SHP77 treated with DMSO at 0.1 percent for 48 hours (cell line): ENCODE measurements around the gene WWOX.

Experiments used
- DNase-seq: peaks from one replicate; lab custom pipeline; 2025; lab: John Stamatoyannopoulos, UW

WWOX gene

DNA sequence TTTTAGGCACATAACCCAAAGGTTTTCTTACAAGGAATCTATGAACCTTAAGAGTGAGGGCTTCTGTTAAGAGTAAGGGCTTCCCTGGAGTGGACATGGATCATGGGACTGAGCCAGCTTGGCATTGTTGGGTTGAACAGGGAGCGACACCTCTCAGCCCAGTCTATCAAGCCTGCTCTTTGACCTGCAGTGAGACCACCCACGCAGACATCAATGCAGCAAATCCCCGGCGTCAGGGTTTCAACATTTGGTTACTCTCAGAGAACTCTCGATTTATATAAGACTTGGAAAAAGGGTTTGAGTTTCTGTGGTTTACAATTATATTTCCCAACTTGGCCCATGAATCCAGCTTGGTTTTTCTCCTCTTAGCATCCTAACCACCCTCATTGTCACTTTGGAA, 299.9 kb downstream of the WWOX start:
- DNase-seq, result no peak

DNA sequence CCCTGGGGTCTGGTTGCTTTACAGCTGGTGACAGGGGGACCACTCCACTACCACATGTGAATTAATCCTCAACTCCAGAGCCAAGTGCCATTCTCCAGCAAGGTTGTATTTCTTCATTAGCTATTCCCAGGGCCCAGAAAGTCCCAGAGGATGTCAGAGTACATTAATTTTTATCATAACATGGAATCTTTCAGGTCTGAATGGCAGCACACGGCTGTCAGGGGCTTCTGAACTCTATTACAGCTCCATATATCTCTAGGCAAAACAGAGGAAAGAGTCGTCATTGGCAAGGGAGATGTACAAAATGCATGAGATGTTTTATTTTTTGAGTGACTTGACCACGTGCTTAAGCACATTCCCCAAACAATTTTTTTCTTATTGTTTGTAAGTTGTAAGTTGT, 303.4 kb downstream of the WWOX start:
- no peak for DNase-seq

GRCh38 chr16:78405040-78405439, 305.6 kb downstream of the WWOX start:
- DNase-seq, result no peak

GRCh38 chr16:78405833-78406232, 306.4 kb downstream of the WWOX start:
- DNase-seq, result no peak

- no peak for DNase-seq
Measured at GRCh38 chr16:78407191-78407590, 307.7 kb downstream of the WWOX start.

- no peak for DNase-seq
Measured at GRCh38 chr16:78413651-78414050, 314.2 kb downstream of the WWOX start.

GRCh38 chr16:78415013-78415412, 315.6 kb downstream of the WWOX start:
- no peak for DNase-seq

DNA sequence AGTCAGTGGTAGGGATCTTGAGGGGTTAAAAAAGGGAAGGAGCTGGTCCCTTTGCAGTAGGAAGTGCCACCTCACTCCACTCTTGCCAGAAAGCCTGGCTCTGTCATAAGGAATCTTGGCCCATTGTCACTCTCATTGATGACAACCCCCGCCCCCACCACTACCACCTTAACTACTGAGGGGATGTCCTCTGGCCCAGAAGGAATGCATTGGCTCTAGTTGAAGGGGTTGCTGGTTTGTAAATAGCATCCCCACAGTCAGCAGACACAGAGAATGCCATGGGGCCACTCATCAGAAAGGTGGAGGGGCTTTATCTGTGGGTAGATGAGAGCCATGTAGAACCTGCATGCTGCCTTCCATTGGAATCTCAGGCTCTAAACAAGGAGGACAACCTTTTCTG, 316.2 kb downstream of the WWOX start:
- DNase-seq, result no peak

DNA sequence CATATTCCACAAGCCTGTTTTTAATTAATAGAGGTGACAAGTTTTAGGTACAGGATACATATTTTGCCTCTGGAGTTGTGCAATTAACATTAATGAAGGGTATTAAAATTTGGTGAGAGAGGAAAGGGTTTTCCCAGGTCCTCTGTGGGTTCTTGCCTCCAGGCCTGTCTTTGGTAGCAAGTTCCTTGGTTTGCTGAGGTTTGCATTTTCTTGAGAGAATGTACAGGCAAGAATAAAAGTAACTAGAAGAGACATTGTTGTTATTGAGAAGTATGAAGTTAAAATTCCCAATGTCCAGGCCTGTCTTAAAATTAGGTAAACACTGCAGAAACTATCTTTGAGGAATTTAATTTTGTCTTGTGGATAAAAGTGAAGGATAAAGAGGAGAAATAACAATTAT, 316.9 kb downstream of the WWOX start:
- no peak for DNase-seq

DNA sequence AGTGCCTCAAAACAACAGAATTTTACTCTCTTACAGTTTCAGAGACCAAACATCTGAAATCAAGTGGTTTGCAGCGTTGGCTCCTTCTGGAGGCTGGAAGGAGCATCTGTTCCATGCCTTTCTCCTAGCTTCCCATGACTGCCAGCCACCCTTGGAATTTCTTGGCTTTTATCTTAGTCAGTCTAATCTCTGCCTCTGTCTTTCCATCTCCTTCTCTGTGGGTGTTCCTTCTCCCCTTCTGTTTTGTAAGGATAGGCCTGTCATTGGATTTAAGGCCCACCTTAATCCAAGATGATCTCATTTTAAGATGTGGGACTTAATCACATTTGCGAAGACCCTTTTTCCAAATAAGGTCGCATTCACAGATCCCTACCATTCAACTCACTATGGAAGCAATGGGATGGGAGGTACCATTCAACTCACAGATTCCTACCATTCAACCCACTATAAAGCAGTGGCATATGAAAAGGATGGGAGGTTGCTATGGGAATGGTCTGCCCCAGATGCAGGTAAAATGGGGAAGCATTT, 321.8 kb downstream of the WWOX start:
- no peak for DNase-seq

DNA sequence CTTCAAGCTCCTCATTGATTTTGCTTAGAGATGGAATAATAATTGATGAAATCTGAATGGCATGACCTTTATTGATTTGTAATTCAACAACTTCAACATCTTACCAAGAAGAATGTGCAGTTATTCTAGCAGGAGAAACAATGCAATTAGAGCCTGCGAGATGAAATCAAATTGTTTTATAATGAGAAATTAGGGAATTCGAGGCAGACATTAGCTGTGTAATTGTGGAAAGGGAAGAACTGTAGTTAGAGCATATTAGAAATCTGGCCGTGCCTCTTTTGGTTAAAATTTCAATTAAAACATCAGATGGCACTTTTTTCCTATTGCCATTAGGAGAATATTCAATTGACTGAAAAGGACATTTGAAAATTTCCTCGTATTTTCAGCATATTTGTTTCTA, 325.8 kb downstream of the WWOX start:
- DNase-seq, result no peak

DNA sequence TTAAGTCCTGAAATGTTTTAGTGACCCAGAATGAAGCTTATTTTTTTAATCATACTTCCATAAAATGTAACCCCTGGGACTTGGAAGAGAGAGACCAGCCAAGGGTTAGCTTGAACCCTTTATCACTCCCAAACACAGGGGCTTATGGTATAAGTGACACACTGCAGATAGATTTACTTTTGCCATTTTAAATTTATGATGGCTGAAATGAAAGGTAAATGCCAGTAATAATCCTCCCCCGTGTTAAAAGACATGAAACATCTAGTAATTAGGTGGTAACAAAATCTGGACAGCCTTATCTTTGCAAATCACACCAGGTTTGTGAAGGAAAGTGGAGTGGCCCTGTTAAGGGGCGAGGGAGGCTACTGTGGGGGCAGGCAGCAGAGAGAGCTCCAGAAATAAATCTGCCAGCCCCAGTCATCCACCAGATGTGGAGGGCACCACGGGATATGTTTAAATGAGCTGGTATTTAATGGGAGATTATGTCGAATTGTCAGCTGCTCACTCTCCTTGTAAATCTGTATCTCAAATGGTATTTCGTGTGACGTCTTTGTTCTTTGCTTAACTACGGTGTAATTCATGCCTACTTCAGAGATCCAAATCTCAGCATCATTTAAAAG, 326.5 kb downstream of the WWOX start:
- DNase-seq, result no peak

DNA sequence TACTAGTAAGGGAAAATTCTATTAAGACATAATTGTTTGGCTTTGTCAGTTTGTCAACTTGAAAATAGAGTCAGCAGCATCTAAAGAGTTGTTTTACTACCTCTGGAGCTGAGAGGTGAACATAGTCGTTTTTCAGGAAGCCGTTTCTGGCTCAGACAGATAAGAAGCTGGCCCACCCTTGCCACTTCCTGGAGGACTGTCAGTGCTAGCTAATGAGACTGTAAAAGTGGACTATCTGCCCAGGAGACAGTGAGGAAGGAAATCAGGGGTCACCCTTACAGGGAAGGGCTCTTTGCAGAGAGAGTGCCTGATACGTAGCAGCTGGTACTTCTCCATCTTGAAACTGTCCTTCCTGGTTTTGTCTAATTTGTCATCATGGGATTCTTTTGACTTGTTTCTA, 328.7 kb downstream of the WWOX start:
- DNase-seq, result no peak

GRCh38 chr16:78430281-78430680, 330.8 kb downstream of the WWOX start:
- no peak for DNase-seq

DNA sequence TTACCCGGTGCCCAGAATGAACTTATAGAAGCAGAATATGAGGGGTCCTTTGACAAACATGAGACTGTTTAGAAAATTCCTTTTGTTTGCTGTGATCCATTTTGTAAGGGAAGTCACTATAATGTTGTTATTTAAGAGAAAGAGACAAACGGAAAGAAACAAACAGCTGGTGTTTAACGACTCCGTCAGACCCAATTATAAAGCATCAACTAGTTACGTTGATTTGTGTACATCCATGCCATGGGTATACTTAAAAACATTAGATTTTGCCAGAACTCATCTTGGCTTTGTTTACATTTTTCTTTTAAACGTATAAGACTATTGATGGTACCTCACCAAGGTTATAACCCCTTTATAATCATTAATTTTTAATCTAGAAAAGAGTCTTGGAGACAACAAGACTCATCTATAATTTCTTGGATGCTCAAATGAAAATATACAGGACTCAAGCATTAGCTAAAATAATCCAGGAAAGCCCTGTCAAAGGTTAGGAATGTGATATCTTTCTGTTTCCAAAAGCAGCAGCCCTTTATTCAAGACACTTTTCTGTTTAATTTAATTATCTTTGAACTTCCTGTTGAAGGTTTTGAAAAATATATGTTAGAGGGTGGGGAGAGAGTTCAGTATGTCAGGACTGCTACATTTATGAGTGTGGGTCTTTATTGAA, 331.7 kb downstream of the WWOX start:
- DNase-seq, result no peak

DNA sequence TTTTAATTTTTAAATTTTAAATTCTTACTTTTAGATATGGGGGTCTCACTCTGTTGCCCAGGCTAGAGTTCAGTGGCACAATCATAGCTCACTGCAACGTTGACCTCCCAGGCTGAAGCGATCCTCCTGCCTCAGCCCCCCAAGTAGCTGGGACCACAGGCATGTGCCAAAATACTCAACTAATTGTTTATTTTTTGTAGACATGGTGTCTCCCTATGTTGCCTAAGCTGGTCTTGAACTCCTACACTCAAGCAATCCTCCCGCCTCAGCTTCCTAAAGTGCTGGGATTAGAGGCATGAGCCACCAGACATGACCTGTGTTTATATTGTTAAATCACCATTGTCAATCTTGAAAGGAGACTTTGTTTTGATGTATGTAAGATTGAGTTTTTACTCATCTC, 332.2 kb downstream of the WWOX start:
- no peak for DNase-seq

DNA sequence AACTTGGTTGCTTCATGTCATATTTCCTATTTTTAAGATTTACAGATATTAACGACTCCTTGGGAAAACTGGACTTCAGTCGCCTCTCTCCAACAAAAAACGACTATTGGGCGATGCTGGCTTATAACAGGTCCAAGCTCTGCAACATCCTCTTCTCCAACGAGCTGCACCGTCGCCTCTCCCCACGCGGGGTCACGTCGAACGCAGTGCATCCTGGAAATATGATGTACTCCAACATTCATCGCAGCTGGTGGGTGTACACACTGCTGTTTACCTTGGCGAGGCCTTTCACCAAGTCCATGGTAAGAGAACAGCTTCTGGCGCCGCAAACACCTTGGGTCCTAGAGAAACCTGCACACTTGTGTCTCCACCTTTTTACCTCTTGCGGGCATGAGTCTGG, 333.0 kb downstream of the WWOX start:
- no peak for DNase-seq

- no peak for DNase-seq
Measured at GRCh38 chr16:78433116-78433515, 333.7 kb downstream of the WWOX start.

GRCh38 chr16:78434401-78434800, 334.9 kb downstream of the WWOX start:
- DNase-seq, result no peak

GRCh38 chr16:78435260-78435659, 335.8 kb downstream of the WWOX start:
- no peak for DNase-seq

DNA sequence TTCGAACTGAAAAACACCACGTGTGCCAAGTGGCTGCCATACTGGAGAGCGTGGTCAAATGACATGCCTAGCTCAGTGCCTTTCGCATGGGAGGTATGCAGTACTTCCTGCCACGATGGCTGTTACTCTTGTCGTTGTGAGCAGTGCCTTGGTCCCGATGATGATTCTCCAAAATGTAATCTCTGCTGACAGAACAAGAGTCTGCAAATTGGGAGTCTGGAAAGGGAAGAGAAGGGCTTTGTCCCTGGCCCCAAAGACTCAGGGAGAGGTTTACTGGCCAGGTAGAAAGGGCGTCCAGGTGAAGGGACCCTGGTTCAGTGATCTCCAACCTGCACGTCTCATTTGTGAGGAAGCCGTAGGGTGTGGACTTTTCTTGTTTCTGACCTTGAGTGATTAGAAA, 336.6 kb downstream of the WWOX start:
- DNase-seq, result no peak

DNA sequence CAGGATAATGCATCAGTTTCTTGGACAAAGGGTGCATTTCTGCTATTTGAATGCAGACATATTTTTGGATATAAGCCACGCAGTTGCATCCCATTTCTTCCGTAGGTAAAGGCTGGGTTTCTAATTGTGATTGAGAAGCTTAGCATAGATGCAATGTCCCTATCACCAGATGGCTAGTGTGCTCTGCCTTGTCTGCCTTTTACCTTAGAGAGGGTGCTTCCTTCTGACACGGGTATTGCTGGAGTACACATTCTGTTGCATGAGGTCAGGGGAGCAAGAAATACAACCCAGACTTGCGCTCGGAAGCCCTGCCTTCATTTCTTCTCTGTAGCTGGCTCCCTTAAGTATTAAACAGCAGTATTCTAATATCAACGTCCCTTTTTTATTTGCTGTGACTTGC, 337.4 kb downstream of the WWOX start:
- no peak for DNase-seq

- DNase-seq, result peak; percentile 10
Measured at GRCh38 chr16:78437352-78437968, 338.0 kb downstream of the WWOX start.

DNA sequence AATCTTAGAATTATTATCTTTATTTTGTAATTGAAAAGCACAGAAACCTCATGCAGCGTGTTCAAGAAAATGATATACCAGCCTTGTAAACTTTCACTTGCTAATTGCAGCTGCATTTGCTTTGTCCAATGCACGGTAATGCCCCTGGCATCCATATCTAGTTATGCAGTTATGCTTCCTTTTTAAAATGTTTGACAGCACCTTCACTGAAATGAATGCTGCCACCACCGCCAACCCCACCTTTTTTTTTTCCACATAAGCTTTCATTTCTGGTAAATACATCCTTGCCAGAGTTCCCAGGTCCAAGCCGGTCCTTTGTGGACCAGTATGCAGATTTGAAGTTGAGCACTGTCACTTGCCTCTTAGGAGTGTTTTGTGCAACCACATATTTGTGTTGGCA, 338.8 kb downstream of the WWOX start:
- DNase-seq, result no peak
